ENCODE data around the gene ITGA8.
"Not testable (repeated sequence)": the region's sequence is repeated elsewhere in the genome, so short reads cannot be mapped to it uniquely, and the experiment has no call there.

ITGA8 gene

GRCh38 chr10:15557168-15557567, 162.6 kb downstream of the ITGA8 start:
- not testable (repeated sequence) for H3K4me3 Mint-ChIP-seq; H3K27ac Mint-ChIP-seq; H3K4me1 Mint-ChIP-seq (ENCODE audit: low read depth); H3K9me3 Mint-ChIP-seq; DNase-seq; H3K36me3 Mint-ChIP-seq (ENCODE audit: low read depth)
- H3K27me3 Mint-ChIP-seq: peaks cover 19% of the 10 kb centered on the region

DNA sequence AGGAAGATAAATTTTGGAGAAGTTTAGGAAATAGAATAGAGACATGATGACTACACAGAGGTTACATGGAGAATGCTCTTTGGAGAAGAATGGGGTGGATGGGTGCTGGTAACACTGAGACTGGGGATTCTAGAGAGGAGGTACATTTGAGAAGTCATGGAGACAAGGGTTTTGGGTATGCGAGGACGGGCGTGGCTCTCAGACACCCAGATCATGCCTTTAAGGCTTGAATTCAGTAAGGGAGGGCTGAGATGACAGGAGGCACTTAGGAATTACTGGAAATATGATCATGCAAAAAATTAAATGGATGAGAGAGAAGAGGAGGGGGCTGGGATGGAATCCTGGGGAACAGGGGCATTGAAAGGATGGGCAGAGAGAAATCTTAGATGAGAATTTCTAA, 168.8 kb downstream of the ITGA8 start:
- Mint-ChIP-seq H3K27me3 (no peaks in the 10 kb centered on the region), H3K9me3 (no peaks in the 10 kb centered on the region), H3K4me3 (no peak overlapping the region), H3K36me3 (ENCODE audit: low read depth) (no peaks in the 10 kb centered on the region), H3K4me1 (ENCODE audit: low read depth) (no peaks in the 10 kb centered on the region), H3K27ac (no peak overlapping the region)
- no peak for DNase-seq

DNA sequence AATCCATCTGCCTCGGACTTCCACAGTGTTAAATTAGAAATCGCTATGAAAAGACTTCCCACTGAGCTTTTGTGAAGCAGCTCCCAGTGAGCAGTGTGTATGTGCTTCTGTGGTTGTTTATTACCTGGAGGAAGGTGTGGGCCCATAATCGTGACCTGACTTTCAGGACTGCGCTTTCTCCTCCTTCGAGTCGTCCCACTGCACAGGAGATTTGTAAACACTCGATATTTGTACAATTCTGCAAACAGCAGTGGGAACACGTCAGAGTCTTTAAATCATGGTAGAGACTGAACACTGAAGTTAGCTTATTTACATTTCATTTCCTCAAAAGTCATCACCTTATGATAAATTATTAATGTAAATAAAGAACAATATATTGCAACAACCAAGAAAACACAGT, 171.4 kb downstream of the ITGA8 start:
- no peaks in the 10 kb centered on the region for H3K36me3 Mint-ChIP-seq (ENCODE audit: low read depth)
- H3K27me3 Mint-ChIP-seq: peaks cover 3% of the 10 kb centered on the region
- no peak for DNase-seq
- H3K4me3 Mint-ChIP-seq: no peak overlapping the region
- H3K27ac Mint-ChIP-seq: no peak overlapping the region
- H3K9me3 Mint-ChIP-seq: no peaks in the 10 kb centered on the region
- H3K4me1 Mint-ChIP-seq (ENCODE audit: low read depth): no peaks in the 10 kb centered on the region

GRCh38 chr10:15546606-15547005, 173.1 kb downstream of the ITGA8 start:
- Mint-ChIP-seq H3K36me3 (ENCODE audit: low read depth) (no peaks in the 10 kb centered on the region), H3K9me3 (no peaks in the 10 kb centered on the region), H3K4me3 (no peak overlapping the region), H3K27ac (no peak overlapping the region), H3K27me3 (peaks cover 3% of the 10 kb centered on the region), H3K4me1 (ENCODE audit: low read depth) (no peaks in the 10 kb centered on the region)
- no peak for DNase-seq

- H3K4me3 Mint-ChIP-seq: no peak overlapping the region
- H3K27me3 Mint-ChIP-seq: peaks cover 3% of the 10 kb centered on the region
- H3K27ac Mint-ChIP-seq: no peak overlapping the region
- DNase-seq: no peak
- no peaks in the 10 kb centered on the region for H3K4me1 Mint-ChIP-seq (ENCODE audit: low read depth)
- no peaks in the 10 kb centered on the region for H3K9me3 Mint-ChIP-seq
- H3K36me3 Mint-ChIP-seq (ENCODE audit: low read depth): no peaks in the 10 kb centered on the region
Measured at GRCh38 chr10:15545884-15546283, 173.8 kb downstream of the ITGA8 start.

DNA sequence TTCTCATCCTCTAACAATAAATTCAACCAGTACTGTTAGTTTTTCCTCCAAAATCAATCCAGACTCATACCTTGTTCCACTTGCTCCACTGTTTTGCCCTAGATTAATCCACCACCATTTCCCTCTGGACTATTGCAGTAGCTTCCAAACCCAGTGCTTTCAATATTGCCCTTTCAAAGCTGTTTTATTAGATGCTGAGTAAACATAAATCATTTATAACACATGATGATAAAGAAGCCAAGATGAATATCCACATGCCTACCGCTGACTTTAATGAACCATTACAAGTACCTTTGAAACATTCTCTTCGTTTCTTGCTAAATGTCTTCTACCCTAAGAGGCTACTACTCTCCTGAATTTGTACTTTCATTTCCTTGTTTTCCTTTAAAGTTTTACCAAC, 174.5 kb downstream of the ITGA8 start:
- Mint-ChIP-seq H3K9me3 (no peaks in the 10 kb centered on the region), H3K27ac (no peak overlapping the region), H3K4me1 (ENCODE audit: low read depth) (no peaks in the 10 kb centered on the region), H3K4me3 (no peak overlapping the region), H3K36me3 (ENCODE audit: low read depth) (no peaks in the 10 kb centered on the region), H3K27me3 (peaks cover 3% of the 10 kb centered on the region)
- no peak for DNase-seq

GRCh38 chr10:15543994-15544393, 175.7 kb downstream of the ITGA8 start:
- Mint-ChIP-seq H3K27me3 (peaks cover 3% of the 10 kb centered on the region), H3K27ac (no peak overlapping the region), H3K4me3 (no peak overlapping the region), H3K9me3 (no peaks in the 10 kb centered on the region), H3K4me1 (ENCODE audit: low read depth) (no peaks in the 10 kb centered on the region), H3K36me3 (ENCODE audit: low read depth) (no peaks in the 10 kb centered on the region)
- no peak for DNase-seq

DNA sequence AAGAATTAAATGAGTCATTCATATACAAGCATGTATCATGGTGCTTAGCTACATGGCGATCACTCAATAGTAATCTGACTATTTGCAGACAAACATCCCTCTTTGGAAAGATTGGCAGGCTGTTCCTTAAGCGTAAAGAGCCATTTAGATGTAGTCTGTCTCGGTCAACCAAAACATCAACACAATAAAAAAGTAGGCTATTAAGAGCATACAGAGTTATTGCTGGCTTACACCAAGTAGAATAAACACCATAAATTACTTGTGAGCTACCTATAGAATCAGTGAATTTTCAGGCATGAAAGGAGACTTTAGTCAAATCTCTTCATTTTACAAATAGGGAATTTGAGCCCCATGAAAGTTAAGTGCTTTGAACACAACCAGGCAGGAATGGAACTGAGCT, 176.9 kb downstream of the ITGA8 start:
- Mint-ChIP-seq H3K4me1 (ENCODE audit: low read depth) (no peaks in the 10 kb centered on the region), H3K27me3 (peaks cover 3% of the 10 kb centered on the region), H3K36me3 (ENCODE audit: low read depth) (no peaks in the 10 kb centered on the region), H3K9me3 (no peaks in the 10 kb centered on the region), H3K27ac (no peak overlapping the region), H3K4me3 (no peak overlapping the region)
- no peak for DNase-seq

DNA sequence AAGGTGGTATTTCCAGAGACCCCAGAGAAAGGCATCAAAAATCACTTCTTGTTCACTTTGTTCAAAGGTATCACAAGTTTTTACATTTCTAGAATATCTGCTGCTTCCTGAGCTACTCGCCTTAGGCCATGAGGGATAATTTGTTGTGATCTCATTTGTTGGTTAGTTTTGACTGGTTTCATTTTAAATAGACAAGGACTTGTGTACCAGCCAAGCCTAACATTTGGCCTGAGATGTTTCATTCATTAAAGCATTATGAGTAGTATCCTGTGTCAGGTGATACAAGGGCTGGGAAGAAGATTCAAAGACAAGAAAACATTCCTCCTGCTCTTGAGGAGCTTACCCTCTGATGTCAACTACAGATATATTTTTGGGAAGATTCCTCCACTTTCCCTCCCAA, 178.3 kb downstream of the ITGA8 start:
- no peaks in the 10 kb centered on the region for H3K4me1 Mint-ChIP-seq (ENCODE audit: low read depth)
- H3K36me3 Mint-ChIP-seq (ENCODE audit: low read depth): no peaks in the 10 kb centered on the region
- H3K27ac Mint-ChIP-seq: no peak overlapping the region
- H3K4me3 Mint-ChIP-seq: no peak overlapping the region
- no peak for DNase-seq
- no peaks in the 10 kb centered on the region for H3K9me3 Mint-ChIP-seq
- H3K27me3 Mint-ChIP-seq: peaks cover 3% of the 10 kb centered on the region

- no peaks in the 10 kb centered on the region for H3K9me3 Mint-ChIP-seq
- peaks cover 3% of the 10 kb centered on the region for H3K27me3 Mint-ChIP-seq
- H3K27ac Mint-ChIP-seq: no peak overlapping the region
- no peak overlapping the region for H3K4me3 Mint-ChIP-seq
- no peaks in the 10 kb centered on the region for H3K4me1 Mint-ChIP-seq (ENCODE audit: low read depth)
- no peak for DNase-seq
- no peaks in the 10 kb centered on the region for H3K36me3 Mint-ChIP-seq (ENCODE audit: low read depth)
Measured at GRCh38 chr10:15540727-15541126, 179.0 kb downstream of the ITGA8 start.

GRCh38 chr10:15539262-15539661, 180.5 kb downstream of the ITGA8 start:
- Mint-ChIP-seq H3K4me3 (no peak overlapping the region), H3K36me3 (ENCODE audit: low read depth) (no peaks in the 10 kb centered on the region), H3K9me3 (no peaks in the 10 kb centered on the region), H3K4me1 (ENCODE audit: low read depth) (no peaks in the 10 kb centered on the region), H3K27ac (no peak overlapping the region), H3K27me3 (peaks cover 2% of the 10 kb centered on the region)
- no peak for DNase-seq

DNA sequence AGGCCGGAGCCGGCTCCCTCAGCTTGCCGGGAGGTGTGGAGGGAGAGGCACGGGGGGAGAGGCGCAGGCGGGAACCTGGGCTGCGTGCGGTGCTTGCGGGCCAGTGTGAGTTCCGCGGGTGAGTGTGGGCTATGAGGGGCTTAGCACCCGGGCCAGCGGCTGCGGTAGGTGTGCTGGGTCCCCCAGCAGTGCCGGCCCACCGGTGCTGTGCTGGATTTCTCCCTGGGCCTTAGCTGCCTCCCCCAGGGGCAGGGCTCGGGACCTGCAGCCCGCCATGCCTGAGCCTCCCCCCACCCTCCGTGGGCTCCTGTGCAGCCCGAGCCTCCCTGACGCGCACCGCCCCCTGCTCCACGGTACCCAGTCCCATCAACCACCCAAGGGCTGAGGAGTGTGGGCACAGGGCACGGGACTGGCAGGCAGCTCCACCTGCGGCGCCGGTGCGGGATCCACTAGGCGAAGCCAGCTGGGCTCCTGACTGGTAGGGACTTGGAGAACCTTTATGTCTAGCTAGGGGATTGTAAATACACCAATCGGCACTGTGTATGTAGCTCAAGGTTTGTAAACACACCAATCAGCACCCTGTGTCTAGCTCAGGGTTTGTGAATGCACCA, 184.7 kb downstream of the ITGA8 start:
- not testable (repeated sequence) for H3K27ac Mint-ChIP-seq; DNase-seq; H3K4me1 Mint-ChIP-seq (ENCODE audit: low read depth); H3K4me3 Mint-ChIP-seq; H3K36me3 Mint-ChIP-seq (ENCODE audit: low read depth); H3K9me3 Mint-ChIP-seq; H3K27me3 Mint-ChIP-seq

GRCh38 chr10:15531927-15532722, 187.6 kb downstream of the ITGA8 start:
- Mint-ChIP-seq H3K4me3 (no peak overlapping the region), H3K4me1 (ENCODE audit: low read depth) (no peaks in the 10 kb centered on the region), H3K27me3 (peaks cover 8% of the 10 kb centered on the region), H3K27ac (no peak overlapping the region), H3K9me3 (no peaks in the 10 kb centered on the region), H3K36me3 (ENCODE audit: low read depth) (no peaks in the 10 kb centered on the region)
- no peak for DNase-seq

DNA sequence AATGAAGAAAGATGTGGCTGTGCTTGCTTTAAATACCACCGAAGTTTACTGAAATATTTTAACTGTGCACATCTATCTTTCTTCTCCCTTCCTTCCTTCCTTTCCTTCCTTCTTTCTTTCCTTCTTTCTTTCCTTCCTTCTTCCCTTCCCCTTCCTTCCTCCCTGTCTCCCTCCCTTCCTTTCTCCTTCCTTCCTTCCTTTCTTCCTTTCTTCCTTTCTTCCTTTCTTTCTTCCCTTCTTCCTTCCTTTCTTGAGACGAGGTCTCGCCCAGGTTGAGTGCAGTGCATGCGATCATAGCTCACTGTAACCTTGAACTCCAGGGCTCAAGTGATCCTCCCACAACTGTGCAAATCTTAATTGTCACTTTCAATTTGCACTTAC, 190.9 kb downstream of the ITGA8 start:
- Mint-ChIP-seq H3K27me3 (peaks cover 8% of the 10 kb centered on the region), H3K27ac (no peak overlapping the region), H3K4me1 (ENCODE audit: low read depth) (no peaks in the 10 kb centered on the region), H3K36me3 (ENCODE audit: low read depth) (no peaks in the 10 kb centered on the region), H3K9me3 (no peaks in the 10 kb centered on the region), H3K4me3 (no peak overlapping the region)
- DNase-seq: no peak

- H3K27ac Mint-ChIP-seq: no peak overlapping the region
- no peak overlapping the region for H3K4me3 Mint-ChIP-seq
- H3K36me3 Mint-ChIP-seq (ENCODE audit: low read depth): no peaks in the 10 kb centered on the region
- no peaks in the 10 kb centered on the region for H3K4me1 Mint-ChIP-seq (ENCODE audit: low read depth)
- H3K9me3 Mint-ChIP-seq: no peaks in the 10 kb centered on the region
- no peak for DNase-seq
- peaks cover 8% of the 10 kb centered on the region for H3K27me3 Mint-ChIP-seq
Measured at GRCh38 chr10:15526754-15527153, 193.0 kb downstream of the ITGA8 start.

Data from activated T-cell treated with anti-CD3 and anti-CD28 coated beads, Interleukin-2, amount 50 U/mL, for 24 hours (primary cell).